SK-N-SH (cell line): ENCODE results near the gene CXXC4. TPM values are rescaled to one million over a fixed set of nuclear protein-coding genes. Genes with fewer than 3 reads are reported as not detected.

Source experiments
- CTCF ChIA-PET: fragments of 300-600, 350-600 bp; formaldehyde crosslinking; extraction: SDS; loops from one replicate; lab custom pipeline; 2021; lab: Yijun Ruan, JAX
- POLR2A ChIA-PET: fragments of 350-600 bp; sonication (Branson Sonifier 250); formaldehyde crosslinking; extraction: SDS; loops from one replicate; lab custom pipeline; 2020; ENCODE audit warnings: antibody characterized with exemption, inconsistent platforms; lab: Yijun Ruan, JAX
- DNase-seq: peaks from one replicate; pipeline ENCODE4 v3.0.0; 2012
- H2AFZ ChIP-seq: fragments of 200-600 bp; sonication (generic); 2 replicates; pipeline ENCODE4 v1.8.1; 2016; ENCODE audit warnings: antibody characterized with exemption, mild to moderate bottlenecking, low read depth
- H3F3A ChIP-seq: fragments of 200-600 bp; sonication (generic); replicated peaks from 2 replicates; pipeline ENCODE3; 2016; ENCODE audit warnings: antibody characterized with exemption, mild to moderate bottlenecking; ENCODE audit not compliant: insufficient read depth
- H3K27ac ChIP-seq, 2 experiments: fragments of 200-500 bp in 1 of 2; fragments of 200-600 bp in 1 of 2; sonication (Bioruptor generic) in 1 of 2; sonication (generic), shearing (Covaris generic) in 1 of 2; 2 replicates each; pipeline versions ENCODE4 v1.5.1 to v1.6.1; 2014 to 2016; ENCODE audit warnings: low read depth in 2 of 2, inconsistent platforms in 1 of 2, low read length in 1 of 2, mild to moderate bottlenecking in 1 of 2, mixed read lengths in 1 of 2
- H3K27me3 ChIP-seq: fragments of 200-600 bp; sonication (generic), shearing (Covaris generic); 2 replicates; pipeline ENCODE4 v1.6.1; 2016; ENCODE audit warnings: mixed run types; ENCODE audit not compliant: insufficient read depth
- H3K36me3 ChIP-seq, 2 experiments: fragments of 200-500 bp in 1 of 2; fragments of 200-600 bp in 1 of 2; sonication (Bioruptor generic) in 1 of 2; sonication (generic) in 1 of 2; replicated peaks in 1 of 2; 2 replicates each; pipeline versions ENCODE3 to v1.5.1; 2014 to 2016; ENCODE audit warnings: low read length in 1 of 2, mild to moderate bottlenecking in 1 of 2; ENCODE audit not compliant: insufficient read depth in 2 of 2, control insufficient read depth in 1 of 2
- H3K4me1 ChIP-seq, 2 experiments: fragments of 200-500 bp in 1 of 2; fragments of 200-600 bp in 1 of 2; sonication (Bioruptor generic) in 1 of 2; sonication (generic), shearing (Covaris generic) in 1 of 2; 2 replicates each; pipeline versions ENCODE4 v1.5.1 to v1.6.1; 2014 to 2016; ENCODE audit warnings: low read depth in 1 of 2, low read length in 1 of 2, mixed run types in 1 of 2; ENCODE audit not compliant: insufficient read depth in 2 of 2, control insufficient read depth in 1 of 2
- H3K4me2 ChIP-seq: fragments of 200-600 bp; sonication (generic), shearing (Covaris generic); 2 replicates; pipeline ENCODE4 v1.6.1; 2017; ENCODE audit warnings: mixed run types
- H3K4me3 ChIP-seq, 2 experiments: fragments of 200-500 bp in 1 of 2; fragments of 200-600 bp in 1 of 2; sonication (Bioruptor generic) in 1 of 2; sonication (generic), shearing (Covaris generic) in 1 of 2; 2 replicates each; pipeline versions ENCODE4 v1.5.1 to v1.8.1; 2014 to 2016; ENCODE audit warnings: low read depth in 2 of 2, inconsistent platforms in 1 of 2, low read length in 1 of 2, mild to moderate bottlenecking in 1 of 2, mixed read lengths in 1 of 2, moderate library complexity in 1 of 2
- H3K79me2 ChIP-seq: fragments of 200-600 bp; sonication (generic); 2 replicates; pipeline ENCODE4 v1.8.1; 2017; ENCODE audit warnings: mild to moderate bottlenecking; ENCODE audit not compliant: insufficient read depth
- H3K9ac ChIP-seq: fragments of 200-600 bp; sonication (generic); 2 replicates; pipeline ENCODE4 v1.6.1; 2017; ENCODE audit warnings: mixed run types
- H3K9me2 ChIP-seq: fragments of 200-600 bp; sonication (generic); 2 replicates; pipeline ENCODE4 v1.6.1; 2017; ENCODE audit warnings: mixed run types
- H3K9me3 ChIP-seq: fragments of 200-600 bp; sonication (generic); 2 replicates; pipeline ENCODE4 v1.6.1; 2017; ENCODE audit warnings: mixed run types, mild to moderate bottlenecking, moderate library complexity
- H4K20me1 ChIP-seq: fragments of 200-600 bp; sonication (generic); 2 replicates; pipeline ENCODE4 v1.6.1; 2017; ENCODE audit warnings: mild to moderate bottlenecking, mixed run types; ENCODE audit not compliant: insufficient read depth
- CHD2 ChIP-seq: fragments of 150-350 bp; IDR thresholded peaks from 2 replicates; pipeline ENCODE4 v1.6.1; 2018; ENCODE audit warnings: low read length; ENCODE audit not compliant: partially characterized antibody
- ELF1 ChIP-seq: IDR thresholded peaks from 2 replicates; pipeline ENCODE4 v1.4.0; 2012
- GABPA ChIP-seq: IDR thresholded peaks from 2 replicates; pipeline ENCODE4 v1.4.0; 2012; ENCODE audit warnings: low read depth, mild to moderate bottlenecking
- POLR2AphosphoS5 ChIP-seq: IDR thresholded peaks from 2 replicates; pipeline ENCODE4 v1.6.1; 2012; ENCODE audit warnings: low read depth, low read length
- RAD21 ChIP-seq: IDR thresholded peaks from 2 replicates; pipeline ENCODE4 v1.6.1; 2012; ENCODE audit warnings: mild to moderate bottlenecking, low read length
- RFX5 ChIP-seq: IDR thresholded peaks from 2 replicates; pipeline ENCODE4 v1.6.1; 2012; ENCODE audit warnings: mild to moderate bottlenecking, improper control_type of control experiment, low read length
- TEAD4 ChIP-seq: IDR thresholded peaks from 2 replicates; pipeline ENCODE4 v1.4.0; 2012; ENCODE audit warnings: mild to moderate bottlenecking, borderline replicate concordance; ENCODE audit not compliant: insufficient read depth
- USF2 ChIP-seq: fragments of 150-350 bp; IDR thresholded peaks from 2 replicates; pipeline ENCODE4 v1.6.1; 2017; ENCODE audit warnings: antibody characterized with exemption, low read length, low read depth, borderline replicate concordance
- YY1 ChIP-seq: IDR thresholded peaks from 2 replicates; pipeline ENCODE4 v1.4.0; 2012; ENCODE audit warnings: low read depth, mild to moderate bottlenecking
- WGBS: methylation state at CpG from one replicate; pipeline ENCODE4 v1.1.6; 2017; ENCODE audit warnings: low lambda C conversion rate; 5-methylcytosine and 5-hydroxymethylcytosine counted together
- polyA plus RNA-seq, 3 experiments: library from polyadenylated mRNA; depleted of rRNA; stranded (reverse); fragments of >200 nt; gene quantifications; 2 replicates each; pipeline ENCODE4 v1.2.3, GENCODE V29; 2012
- TF ChIP-seq, protein P1 (sequence below): fragments of 150-350 bp; IDR thresholded peaks from 2 replicates; pipeline ENCODE4 v1.6.1; 2016; ENCODE audit warnings: mild to moderate bottlenecking, low read depth, low read length
- TF ChIP-seq, protein P2 (sequence below): fragments of 200-600 bp; sonication (generic); IDR thresholded peaks from 2 replicates; pipeline ENCODE4 v1.6.1; 2017; ENCODE audit warnings: antibody characterized with exemption, mild to moderate bottlenecking, moderate library complexity
- TF ChIP-seq, protein P3 (sequence below): IDR thresholded peaks from 2 replicates; pipeline ENCODE4 v1.4.0; 2012; ENCODE audit warnings: low read depth, borderline replicate concordance
- TF ChIP-seq, protein P4 (sequence below): IDR thresholded peaks from 2 replicates; pipeline ENCODE4; 2012

CXXC4 gene
- polyA plus RNA-seq, 1 of the 3 experiments (the other 2 are of a cell fraction): 0.02 TPM

- CTCF ChIA-PET: interaction anchor here (0.6 to 0.9 kb wide), 2 partner anchors 13 to 396 kb away, joined by 3 to 4 read pairs; no protein-coding TSS in a partner anchor
- H3K27ac ChIP-seq: no peak overlapping the region
- H3F3A ChIP-seq: no peaks in the 10 kb centered on the region
- no peak overlapping the region for H2AFZ ChIP-seq
- DNase-seq: no peak
- H3K36me3 ChIP-seq: no peaks in the 10 kb centered on the region
- no peaks in the 10 kb centered on the region for H3K9me3 ChIP-seq
- TF ChIP-seq TEAD4: no peak
- TF ChIP-seq USF2: no peak
- TF ChIP-seq RFX5: no peak
- no peak for TF ChIP-seq YY1
- no peaks in the 10 kb centered on the region; a peak in 1 of 4 replicates for H3K4me1 ChIP-seq
- no peaks in the 10 kb centered on the region for H3K79me2 ChIP-seq
- WGBS: 28% methylated on average over 1 of the region's 1 CpG
- H3K4me2 ChIP-seq: no peak overlapping the region
- POLR2A ChIA-PET: no interaction called here
- H3K9me2 ChIP-seq: no peaks in the 10 kb centered on the region
- no peak overlapping the region for H3K9ac ChIP-seq
- no peaks in the 10 kb centered on the region for H3K27me3 ChIP-seq
- H3K4me3 ChIP-seq: no peak overlapping the region
- H4K20me1 ChIP-seq: no peaks in the 10 kb centered on the region
Measured at GRCh38 chr4:104465201-104465600, 29.5 kb downstream of the CXXC4 start.

DNA sequence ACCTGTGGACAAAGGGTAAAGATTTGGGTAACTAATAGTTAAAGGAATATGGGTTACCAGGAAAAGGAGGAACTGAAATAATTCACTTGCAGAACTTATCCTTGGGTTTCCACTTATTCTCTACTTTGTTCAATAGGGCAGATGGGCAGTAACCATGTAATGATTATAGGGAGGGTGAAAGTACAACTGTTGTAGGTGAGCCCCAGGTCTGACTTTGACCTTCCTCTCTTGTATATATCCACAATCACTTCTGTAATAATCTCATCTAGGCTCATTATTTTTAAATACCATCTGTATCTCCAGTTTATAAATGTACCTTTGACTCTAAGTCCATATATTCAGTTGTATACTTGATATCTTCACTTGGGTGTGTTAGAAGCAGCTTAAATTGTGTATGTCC, 32.1 kb downstream of the CXXC4 start:
- Histone ChIP-seq H3K79me2 (no peaks in the 10 kb centered on the region), H3K4me3 (no peak overlapping the region), H3K9me2 (no peaks in the 10 kb centered on the region), H3K9ac (no peak overlapping the region), H3K9me3 (no peaks in the 10 kb centered on the region), H3K27me3 (no peaks in the 10 kb centered on the region), H3K36me3 (no peaks in the 10 kb centered on the region)
- CTCF ChIA-PET: no interaction called here
- TF ChIP-seq RAD21 (no peak), CHD2 (no peak), ELF1 (no peak), TEAD4 (no peak), GABPA (no peak), POLR2AphosphoS5 (no peak)
- TF ChIP-seq, protein P1, sequence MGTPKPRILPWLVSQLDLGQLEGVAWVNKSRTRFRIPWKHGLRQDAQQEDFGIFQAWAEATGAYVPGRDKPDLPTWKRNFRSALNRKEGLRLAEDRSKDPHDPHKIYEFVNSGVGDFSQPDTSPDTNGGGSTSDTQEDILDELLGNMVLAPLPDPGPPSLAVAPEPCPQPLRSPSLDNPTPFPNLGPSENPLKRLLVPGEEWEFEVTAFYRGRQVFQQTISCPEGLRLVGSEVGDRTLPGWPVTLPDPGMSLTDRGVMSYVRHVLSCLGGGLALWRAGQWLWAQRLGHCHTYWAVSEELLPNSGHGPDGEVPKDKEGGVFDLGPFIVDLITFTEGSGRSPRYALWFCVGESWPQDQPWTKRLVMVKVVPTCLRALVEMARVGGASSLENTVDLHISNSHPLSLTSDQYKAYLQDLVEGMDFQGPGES: no peak
- TF ChIP-seq, protein P2, sequence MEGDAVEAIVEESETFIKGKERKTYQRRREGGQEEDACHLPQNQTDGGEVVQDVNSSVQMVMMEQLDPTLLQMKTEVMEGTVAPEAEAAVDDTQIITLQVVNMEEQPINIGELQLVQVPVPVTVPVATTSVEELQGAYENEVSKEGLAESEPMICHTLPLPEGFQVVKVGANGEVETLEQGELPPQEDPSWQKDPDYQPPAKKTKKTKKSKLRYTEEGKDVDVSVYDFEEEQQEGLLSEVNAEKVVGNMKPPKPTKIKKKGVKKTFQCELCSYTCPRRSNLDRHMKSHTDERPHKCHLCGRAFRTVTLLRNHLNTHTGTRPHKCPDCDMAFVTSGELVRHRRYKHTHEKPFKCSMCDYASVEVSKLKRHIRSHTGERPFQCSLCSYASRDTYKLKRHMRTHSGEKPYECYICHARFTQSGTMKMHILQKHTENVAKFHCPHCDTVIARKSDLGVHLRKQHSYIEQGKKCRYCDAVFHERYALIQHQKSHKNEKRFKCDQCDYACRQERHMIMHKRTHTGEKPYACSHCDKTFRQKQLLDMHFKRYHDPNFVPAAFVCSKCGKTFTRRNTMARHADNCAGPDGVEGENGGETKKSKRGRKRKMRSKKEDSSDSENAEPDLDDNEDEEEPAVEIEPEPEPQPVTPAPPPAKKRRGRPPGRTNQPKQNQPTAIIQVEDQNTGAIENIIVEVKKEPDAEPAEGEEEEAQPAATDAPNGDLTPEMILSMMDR: no peak
- TF ChIP-seq, protein P3, sequence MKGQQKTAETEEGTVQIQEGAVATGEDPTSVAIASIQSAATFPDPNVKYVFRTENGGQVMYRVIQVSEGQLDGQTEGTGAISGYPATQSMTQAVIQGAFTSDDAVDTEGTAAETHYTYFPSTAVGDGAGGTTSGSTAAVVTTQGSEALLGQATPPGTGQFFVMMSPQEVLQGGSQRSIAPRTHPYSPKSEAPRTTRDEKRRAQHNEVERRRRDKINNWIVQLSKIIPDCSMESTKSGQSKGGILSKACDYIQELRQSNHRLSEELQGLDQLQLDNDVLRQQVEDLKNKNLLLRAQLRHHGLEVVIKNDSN: no peak
- TF ChIP-seq, protein P4, sequence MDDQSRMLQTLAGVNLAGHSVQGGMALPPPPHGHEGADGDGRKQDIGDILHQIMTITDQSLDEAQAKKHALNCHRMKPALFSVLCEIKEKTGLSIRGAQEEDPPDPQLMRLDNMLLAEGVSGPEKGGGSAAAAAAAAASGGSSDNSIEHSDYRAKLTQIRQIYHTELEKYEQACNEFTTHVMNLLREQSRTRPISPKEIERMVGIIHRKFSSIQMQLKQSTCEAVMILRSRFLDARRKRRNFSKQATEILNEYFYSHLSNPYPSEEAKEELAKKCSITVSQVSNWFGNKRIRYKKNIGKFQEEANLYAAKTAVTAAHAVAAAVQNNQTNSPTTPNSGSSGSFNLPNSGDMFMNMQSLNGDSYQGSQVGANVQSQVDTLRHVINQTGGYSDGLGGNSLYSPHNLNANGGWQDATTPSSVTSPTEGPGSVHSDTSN: no peak
- TF ChIP-seq, all 33 proteins: peak for 0
- Histone ChIP-seq H3F3A (no peaks in the 10 kb centered on the region), H3K27ac (no peak overlapping the region), H3K4me2 (no peak overlapping the region), H4K20me1 (no peaks in the 10 kb centered on the region), H3K4me1 (no peaks in the 10 kb centered on the region; a peak in 1 of 4 replicates), H2AFZ (no peak overlapping the region)
- DNase-seq: no peak
- POLR2A ChIA-PET: no interaction called here
